Measurements from ENCODE around the gene TOGARAM1. TPM values are rescaled to one million over a fixed set of nuclear protein-coding genes. Genes with fewer than 3 reads are reported as not detected.

The TOGARAM1 gene, protein sequence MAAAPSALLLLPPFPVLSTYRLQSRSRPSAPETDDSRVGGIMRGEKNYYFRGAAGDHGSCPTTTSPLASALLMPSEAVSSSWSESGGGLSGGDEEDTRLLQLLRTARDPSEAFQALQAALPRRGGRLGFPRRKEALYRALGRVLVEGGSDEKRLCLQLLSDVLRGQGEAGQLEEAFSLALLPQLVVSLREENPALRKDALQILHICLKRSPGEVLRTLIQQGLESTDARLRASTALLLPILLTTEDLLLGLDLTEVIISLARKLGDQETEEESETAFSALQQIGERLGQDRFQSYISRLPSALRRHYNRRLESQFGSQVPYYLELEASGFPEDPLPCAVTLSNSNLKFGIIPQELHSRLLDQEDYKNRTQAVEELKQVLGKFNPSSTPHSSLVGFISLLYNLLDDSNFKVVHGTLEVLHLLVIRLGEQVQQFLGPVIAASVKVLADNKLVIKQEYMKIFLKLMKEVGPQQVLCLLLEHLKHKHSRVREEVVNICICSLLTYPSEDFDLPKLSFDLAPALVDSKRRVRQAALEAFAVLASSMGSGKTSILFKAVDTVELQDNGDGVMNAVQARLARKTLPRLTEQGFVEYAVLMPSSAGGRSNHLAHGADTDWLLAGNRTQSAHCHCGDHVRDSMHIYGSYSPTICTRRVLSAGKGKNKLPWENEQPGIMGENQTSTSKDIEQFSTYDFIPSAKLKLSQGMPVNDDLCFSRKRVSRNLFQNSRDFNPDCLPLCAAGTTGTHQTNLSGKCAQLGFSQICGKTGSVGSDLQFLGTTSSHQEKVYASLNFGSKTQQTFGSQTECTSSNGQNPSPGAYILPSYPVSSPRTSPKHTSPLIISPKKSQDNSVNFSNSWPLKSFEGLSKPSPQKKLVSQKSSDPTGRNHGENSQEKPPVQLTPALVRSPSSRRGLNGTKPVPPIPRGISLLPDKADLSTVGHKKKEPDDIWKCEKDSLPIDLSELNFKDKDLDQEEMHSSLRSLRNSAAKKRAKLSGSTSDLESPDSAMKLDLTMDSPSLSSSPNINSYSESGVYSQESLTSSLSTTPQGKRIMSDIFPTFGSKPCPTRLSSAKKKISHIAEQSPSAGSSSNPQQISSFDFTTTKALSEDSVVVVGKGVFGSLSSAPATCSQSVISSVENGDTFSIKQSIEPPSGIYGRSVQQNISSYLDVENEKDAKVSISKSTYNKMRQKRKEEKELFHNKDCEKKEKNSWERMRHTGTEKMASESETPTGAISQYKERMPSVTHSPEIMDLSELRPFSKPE (N-terminal part only)
- total RNA-seq (2014; rRNA removed; shearing (Covaris generic)), result 6.1 and 12.7 TPM in 2 replicates

DNA sequence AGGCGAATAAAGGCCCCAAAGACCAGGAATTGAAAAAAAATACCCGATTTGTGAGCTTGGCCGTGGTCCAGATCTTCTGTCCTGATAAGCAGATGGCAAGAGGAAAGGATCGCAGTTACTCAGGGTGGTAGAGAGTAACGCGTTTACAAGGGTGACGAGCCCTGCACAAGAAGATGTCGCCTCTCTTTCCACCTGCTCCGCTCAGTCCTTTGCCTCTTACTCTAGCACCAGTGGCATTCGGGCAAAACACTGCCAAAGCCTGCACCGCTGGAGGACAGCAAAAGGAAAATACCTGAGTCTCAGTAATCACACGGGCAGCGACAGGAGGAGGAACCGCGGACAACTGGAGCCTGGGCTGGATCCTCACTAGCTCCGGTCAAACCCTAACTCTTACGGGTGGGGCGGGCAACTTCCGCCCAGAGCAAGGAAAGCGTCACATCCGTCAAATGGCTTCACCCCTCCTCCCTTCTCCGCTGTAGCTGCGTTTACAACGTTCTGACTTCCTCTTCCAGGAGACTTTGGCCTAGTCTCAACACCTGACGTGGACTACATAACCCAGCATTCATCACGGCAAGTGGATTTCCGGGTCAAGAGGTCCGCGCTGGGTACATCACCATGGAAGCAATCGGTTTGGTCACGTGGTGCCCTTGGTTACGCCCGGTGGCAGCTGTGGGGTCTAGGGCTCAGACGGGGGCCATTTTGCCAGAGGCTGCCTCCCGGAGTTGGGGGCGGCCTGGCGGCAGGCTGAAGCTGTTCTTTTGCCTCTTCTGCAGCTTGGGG, at the start of gene TOGARAM1, which contains the start of gene KLHL28:
TSS of gene TOGARAM1 (plus strand) at position 637 of the 780 bp plus-strand sequence. CDS start 232 bp downstream, outside the sequence.
TSS of gene KLHL28 (minus strand) at position 394 of the 780 bp plus-strand sequence. CDS start 16,019 bp downstream, outside the sequence.
- DNase-seq (ENCODE audit: low read depth), result peak; percentile 99

DNA sequence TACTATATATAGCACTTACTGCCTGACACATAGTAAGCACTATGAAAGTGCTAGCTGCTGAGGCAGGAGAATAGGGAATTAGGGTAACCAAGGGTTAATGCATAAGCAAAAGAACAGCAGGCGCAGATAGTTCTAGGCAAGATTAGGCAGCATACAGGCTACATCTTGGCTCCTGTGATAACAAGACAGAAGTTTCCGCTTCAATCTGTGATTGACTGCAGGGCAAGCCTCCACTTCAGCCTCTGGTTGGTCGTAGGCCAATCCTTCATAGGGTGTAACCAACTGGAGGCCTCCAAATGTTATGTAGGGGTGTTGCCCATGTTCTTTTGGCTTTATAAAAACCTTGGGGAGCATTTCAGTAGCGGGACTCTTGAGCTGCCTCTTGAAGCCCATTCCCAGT, 47.1 kb upstream of the TOGARAM1 start:
- DNase-seq (ENCODE audit: low read depth), result peak; percentile 9

DNA sequence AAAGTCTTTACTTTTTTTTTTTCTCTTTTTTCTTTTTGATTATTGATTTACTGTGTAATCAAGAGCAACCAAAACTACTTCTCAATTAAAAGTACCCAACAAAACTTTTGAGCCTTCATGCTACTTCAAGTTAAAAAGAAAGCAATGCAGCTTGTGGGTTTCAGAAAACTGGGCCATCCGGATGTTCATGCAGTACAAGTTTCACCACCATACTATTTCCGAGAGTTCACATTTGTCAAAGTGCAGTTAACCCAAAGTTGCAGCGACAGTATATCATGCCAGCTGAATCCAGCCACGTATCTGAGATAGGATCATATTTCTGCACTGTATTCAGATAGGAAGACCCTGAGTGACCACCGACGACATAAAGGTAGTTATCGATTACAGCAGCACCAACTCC, 33.2 kb upstream of the TOGARAM1 start:
- no peak for DNase-seq (ENCODE audit: low read depth)

DNA sequence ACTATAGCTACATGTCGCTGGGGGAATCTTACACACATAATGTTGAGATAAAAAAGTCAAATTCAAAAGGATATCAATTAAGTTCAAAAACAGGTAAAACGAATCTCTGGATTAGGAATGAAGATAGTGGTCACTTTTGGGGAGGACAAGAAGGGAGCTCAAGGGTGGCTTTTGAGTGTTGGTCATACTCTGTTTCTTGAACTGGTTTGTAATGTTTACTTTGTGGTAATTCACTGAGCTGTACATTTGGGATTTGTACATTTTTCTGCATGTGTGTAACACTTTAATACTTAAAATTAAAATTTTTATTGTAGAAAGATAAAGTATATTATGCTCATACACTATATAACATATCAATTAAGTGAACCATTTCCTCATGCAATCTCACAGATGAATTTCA, 26.8 kb upstream of the TOGARAM1 start:
- no peak for DNase-seq (ENCODE audit: low read depth)

DNA sequence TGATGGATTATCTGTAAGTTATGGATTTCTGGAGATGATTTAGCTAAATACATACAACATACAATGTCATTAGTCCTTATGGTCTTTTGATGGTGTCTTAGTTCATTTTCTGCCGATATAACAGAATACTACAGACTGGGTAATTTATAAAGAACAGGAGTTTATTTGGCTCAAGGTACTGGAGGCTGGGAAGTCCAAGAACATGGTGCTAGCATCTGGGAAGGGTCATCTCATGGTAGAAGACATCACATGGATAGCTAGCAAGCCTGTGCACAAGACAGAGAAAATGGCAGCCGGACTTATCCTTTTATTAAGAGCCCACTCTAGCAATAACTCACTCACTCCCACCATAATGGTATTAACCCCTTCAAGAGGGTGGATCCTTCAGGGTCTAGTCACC, 24.4 kb upstream of the TOGARAM1 start:
- DNase-seq (ENCODE audit: low read depth), result no peak

DNA sequence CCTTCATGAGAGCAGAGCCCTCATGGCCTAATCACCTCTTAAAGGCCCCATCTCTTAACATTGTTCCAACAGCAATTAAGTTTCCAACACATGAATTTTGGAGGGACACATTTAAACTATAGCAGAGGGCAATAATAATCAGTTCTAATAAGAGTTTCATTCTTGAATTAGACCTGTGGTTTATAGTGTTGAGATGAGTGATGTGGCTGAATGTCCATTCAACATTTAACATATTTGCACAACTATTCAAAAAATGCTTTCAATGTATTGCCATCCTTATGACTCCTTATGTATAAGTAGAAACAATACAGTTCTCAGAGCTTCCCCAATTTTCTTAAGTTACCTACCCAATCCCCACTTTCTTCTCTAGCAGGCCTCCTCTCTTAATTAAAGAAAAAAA, 21.8 kb upstream of the TOGARAM1 start:
- no peak for DNase-seq (ENCODE audit: low read depth)

DNA sequence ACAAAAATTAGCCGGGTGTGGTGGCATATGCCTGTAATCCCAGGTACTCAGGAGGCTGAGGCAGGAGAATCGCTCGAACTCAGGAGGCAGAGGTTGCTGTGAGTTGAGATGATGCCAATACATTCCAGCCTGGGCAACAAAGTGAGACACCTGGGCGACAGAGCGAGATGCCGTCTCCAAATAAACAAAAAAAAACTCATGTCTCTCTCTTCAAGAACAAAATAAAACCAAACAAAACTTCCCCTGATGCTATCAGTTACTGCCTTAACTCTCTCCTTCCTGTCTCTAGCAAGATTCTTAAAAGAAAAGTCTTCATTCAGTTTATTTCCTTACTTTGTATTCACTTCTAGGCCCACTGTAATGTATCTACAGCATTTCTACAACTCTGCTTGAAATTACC, 21.0 kb upstream of the TOGARAM1 start:
- DNase-seq (ENCODE audit: low read depth), result no peak

DNA sequence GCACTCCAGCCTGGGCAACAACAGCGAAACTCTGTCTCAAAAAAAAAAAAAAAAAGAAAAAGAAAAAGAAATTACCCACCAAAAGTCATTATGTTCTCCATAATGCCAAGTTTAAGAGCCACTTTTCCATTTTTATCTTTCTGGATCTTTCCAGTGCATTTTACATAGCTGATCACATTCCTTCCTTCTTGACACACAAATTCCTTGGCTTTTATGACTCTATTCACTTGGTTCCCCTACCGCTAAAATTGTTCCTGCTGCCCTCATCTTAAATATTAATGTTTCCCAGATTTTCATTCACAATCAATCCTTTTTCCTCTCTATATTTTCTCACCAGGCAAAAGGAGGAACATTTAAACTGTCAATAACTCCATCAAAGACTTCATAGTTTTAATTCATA, 20.4 kb upstream of the TOGARAM1 start:
- DNase-seq (ENCODE audit: low read depth), result no peak

DNA sequence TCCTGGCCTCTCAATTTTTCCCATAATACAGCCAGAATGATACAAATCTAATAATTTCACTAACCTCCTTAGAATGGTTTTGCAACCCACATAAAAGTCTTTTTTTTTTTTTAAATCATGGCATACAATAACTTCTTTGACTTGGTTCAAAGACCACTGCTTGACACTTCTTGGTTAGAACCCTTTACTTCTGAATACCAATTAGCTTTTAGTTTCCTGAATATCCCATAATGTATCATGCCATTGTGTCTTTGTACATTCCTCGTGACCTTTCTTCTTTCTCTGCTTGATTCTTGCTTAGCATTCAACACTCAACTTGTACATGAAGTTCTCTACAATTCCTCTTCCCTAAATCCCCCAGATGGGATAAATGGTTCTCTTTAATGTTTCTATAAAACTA, 19.6 kb upstream of the TOGARAM1 start:
- DNase-seq (ENCODE audit: low read depth), result no peak

DNA sequence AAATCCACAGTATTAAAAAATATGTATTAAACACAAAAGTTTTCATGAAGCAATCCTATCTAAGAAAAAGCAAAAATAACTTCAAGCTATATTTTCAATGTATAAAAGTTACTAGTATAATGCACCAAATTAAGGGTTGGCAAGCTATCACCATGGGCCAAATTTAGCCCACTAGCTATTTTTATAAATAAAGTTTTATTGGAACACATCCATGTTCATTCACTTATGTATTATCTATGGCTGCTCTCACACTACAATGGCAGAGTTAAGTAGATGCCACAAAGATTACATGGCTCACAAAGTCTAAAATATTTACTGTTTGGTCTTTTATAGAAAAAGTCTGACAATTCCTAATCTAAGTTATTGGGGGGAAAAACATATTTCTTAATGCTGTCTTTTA, 17.9 kb upstream of the TOGARAM1 start:
- no peak for DNase-seq (ENCODE audit: low read depth)

DNA sequence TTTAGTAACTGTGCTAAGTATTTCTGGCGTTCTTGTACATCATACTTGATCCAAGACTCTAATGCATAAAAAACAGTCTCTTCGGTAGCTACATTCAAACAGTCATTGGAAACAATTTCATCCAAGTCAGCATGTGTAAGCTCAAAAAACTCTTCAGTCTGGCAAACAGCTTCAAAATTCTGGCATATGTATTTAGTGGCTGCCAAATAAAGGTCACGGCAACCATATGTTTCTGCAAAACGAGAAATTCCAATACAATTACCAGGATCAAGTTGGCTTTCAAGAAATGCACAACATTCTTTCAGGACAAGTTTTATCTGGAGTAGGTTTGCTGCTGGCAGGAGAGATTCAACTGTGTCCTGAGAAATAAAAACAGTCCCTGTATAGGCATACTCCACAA, 16.7 kb upstream of the TOGARAM1 start:
- no peak for DNase-seq (ENCODE audit: low read depth)

DNA sequence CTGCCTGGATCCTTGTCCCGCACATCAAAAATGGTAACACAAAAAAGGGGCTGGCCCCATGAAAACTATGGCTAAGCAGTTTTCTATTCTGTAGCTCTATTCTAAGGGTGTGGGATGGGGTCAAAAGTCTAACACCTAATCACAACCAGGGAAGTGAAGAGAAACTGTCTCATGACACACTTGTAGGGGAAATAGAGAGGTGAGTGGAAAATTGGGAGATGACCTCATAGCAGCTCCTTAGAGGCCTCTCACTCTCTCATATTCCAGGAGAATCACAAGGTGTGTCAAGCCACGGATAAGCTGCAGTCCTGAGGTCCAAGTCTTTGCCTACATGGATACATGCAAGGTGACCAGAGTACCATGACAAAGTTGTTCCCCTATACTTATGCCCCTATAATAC, 10.9 kb upstream of the TOGARAM1 start:
- no peak for DNase-seq (ENCODE audit: low read depth)

DNA sequence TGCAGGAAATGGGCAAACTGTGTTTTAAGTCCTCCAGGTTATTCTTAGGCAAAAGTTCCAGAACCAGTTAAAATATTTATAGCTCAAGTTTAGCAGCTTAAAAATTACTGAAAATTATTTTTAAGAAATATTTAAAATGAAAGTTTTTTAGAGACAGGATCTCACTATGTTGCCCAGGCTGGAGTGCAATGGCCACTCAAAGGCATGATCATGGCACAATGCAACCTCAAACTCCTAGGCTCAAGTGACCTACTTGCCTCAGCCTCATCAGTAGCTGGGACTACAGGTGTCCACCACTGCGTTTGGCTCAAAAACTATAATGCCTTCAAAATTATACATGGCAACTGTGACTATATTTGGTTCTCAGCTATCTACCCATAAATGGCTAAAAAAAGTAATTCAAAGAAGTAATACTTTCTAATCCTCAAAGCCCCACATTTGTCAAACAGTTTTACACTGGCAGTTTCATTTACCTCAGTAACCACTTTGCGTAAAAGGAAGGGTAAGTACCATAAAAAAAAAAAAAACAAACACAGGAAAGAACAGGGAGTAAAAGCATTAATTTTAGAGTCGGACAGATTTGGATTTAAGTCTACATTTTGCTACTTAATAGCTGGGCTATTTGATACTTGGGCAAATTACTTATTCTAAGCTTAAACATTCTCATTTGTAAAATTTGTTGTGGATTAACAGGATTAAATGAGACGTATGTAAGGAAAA, 9.4 kb upstream of the TOGARAM1 start:
- DNase-seq (ENCODE audit: low read depth), result no peak

DNA sequence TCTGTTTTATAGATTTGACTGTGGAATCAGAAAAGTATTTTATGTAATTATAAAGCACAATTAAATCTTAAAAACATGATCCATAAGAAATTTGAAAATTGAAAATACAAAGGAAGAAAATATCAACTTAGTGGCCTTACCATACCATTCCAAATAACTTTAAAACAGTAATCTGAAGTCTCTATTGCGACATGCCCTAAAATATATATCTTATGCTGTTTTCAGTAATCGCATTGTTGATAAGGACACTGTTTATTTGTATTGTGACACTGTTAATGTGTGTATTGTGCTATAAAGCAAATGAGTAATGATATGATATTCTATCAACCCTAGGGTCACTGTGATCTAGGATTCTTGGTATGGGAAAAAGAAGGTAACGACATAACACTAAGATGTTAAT, 7.2 kb upstream of the TOGARAM1 start:
- no peak for DNase-seq (ENCODE audit: low read depth)

DNA sequence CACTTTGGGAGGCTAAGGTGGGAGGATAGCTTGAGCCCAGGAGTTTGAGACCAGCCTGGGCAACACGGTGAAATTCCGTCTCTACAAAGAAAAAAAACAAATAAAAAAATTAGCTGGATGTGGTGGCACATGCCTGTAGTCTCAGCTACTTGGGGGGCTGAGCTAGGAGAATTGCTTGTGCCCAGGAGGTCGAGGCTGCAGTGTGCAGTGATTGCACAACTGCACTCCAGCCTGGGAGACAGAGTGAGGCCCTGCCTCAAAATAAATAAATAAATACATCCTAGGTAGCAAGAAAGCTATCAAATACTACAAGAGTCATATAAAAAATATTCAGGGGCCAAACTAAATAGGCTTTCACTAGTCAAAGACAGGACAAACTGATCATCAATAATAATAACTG, 6.5 kb upstream of the TOGARAM1 start:
- no peak for DNase-seq (ENCODE audit: low read depth)

DNA sequence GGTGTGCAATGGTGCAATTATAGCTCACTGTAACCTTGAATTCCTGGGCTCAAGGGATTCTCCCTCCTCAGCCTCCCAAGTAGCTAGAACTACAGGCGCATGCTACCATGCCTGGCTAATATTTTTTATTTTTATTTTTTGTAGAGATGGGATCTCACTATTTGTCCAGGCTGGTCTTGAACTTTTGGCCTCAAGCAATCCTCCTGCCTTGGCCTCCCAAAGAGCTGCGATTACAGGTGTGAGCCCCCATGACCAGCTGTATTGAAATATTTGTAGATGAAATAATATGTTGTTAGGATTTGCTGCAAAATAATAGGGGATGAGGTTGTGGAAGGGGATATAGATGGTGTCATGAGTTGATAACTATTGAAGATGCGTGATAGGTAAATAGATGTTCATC, 5.1 kb upstream of the TOGARAM1 start:
- DNase-seq (ENCODE audit: low read depth), result no peak

DNA sequence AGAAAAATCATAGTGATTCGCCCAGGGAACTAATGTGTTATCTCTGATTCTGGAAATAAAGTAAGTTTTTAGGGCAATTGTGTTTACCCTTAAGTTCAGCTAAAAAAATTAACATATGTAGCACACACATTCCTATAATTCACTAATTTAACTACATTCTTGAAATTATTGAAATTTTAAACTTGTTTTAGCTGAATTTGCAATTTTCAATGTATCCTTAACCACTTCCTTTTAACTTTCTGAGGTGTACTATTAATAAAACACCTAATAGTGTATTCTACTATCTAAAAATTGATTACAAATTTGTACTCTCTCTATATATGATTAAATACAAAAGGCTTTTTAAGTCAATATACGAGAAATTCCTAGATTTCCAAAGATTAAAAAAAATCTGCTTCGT, 2.5 kb upstream of the TOGARAM1 start:
- DNase-seq (ENCODE audit: low read depth), result no peak

DNA sequence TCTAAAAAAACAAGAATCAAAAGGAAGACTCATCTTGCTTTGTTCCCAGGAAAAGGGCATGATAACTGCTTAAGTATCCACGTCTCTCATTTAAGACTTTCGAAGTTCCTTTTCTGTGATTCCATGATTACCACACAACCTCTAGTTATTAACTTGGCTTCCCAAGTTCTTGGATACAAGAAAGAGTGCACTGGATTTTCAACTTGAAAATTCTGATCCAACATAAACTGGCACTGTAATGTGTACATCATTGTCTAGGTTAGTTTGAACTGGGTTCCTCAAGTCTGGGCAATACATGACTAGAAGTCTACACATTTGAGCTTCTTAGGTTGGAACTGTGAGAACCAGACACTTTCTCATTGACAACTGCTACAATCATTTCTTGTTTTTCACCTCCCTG, 1.8 kb upstream of the TOGARAM1 start:
- no peak for DNase-seq (ENCODE audit: low read depth)

DNA sequence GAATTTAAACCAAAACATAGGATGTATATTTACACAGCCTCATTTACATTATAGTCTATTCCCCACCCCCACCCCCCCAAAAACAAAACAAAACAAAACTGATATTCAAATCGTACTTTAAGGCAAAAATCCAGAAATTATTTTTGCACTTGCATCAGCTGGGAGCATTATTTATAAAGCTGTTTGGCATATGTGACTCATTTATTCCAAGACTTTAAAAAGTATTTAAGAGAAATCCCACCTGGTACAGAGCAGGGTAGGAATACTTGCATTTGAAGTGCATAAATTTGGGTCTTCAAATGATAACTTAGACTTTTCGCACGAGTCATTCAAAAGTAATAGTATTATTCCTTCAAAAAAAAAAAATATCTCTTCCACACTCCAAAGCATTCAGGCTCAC, 1.3 kb upstream of the TOGARAM1 start:
- DNase-seq (ENCODE audit: low read depth), result no peak

DNA sequence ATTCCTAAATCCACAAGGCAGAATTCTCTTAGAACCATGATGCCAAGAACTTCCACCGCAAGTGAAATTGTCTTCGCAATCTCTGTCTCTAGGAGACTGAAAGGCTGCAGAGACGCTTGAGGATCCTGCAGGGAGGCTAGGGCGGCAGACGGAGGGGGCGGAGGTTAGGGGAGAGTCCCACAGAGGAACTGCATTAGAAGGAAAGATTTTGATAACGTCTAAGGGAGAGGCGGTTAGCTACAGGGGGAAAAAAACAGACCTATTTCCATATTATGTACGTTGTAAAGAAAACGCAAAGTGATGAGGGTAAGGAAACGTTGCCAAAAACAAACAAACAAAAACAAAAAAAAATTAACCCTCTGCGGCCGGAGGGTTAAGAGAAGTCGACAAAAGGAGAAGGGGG, 838 bp upstream of the TOGARAM1 start:
- DNase-seq (ENCODE audit: low read depth), result peak; percentile 53

All from RPMI7951 (cell line).